ENCODE measurements around the gene C10orf67. TPM values are rescaled to one million over a fixed set of nuclear protein-coding genes. Genes with fewer than 3 reads are reported as not detected.

Gene C10orf67
- total and polyA plus RNA-seq, 2 experiments from 2014 or later: under 0.01 to 1.1 TPM

GRCh38 chr10:23194966-23195845 is 149.4 kb downstream of the C10orf67 start:
- DNase-seq: no peak
- no peak overlapping the region for H3K27ac ChIP-seq
- no peaks in the 10 kb centered on the region for H3K9me2 ChIP-seq (ENCODE audit: insufficient read depth)
- H3K4me1 ChIP-seq (ENCODE audit: insufficient read depth): no peaks in the 10 kb centered on the region
- no peak overlapping the region for H3K9ac ChIP-seq
- TF ChIP-seq EZH2 (IDR thresholded peaks at IDR 0.05; ENCODE audit: insufficient read depth, poor library complexity, severe bottlenecking) (peak; percentile 58), EZH2phosphoT487 (IDR thresholded peaks at IDR 0.05; ENCODE audit: insufficient read depth, low read depth) (0 out of 2 replicates have a peak, but pooled peaks have one; percentile 42)
- peaks cover 63% of the 10 kb centered on the region for H3K27me3 ChIP-seq (replicated peaks; ENCODE audit: insufficient read depth)
- H3F3A ChIP-seq (ENCODE audit: insufficient read depth): no peaks in the 10 kb centered on the region
- in situ Hi-C loops (cut with MboI): no loop called here
- H3K9me3 ChIP-seq (ENCODE audit: low read depth): no peaks in the 10 kb centered on the region
- no peaks in the 10 kb centered on the region; the same call in 1 of the 2 replicates for H4K20me1 ChIP-seq (ENCODE audit: insufficient read depth)
- H3K4me3 ChIP-seq: no peak overlapping the region
- H2AFZ ChIP-seq: no peak overlapping the region
- no peaks in the 10 kb centered on the region for H3K79me2 ChIP-seq (ENCODE audit: insufficient read depth)
- WGBS, 2 experiments (ENCODE audit: low coverage in 1 of 2, low lambda C conversion rate in 2 of 2, missing lambda C conversion rate in 2 of 2): 10 to 15% methylated on average over 60 to 70 of the region's 70 CpGs
- H3K4me2 ChIP-seq (ENCODE audit: unreplicated experiment): no peak overlapping the region
- H3K36me3 ChIP-seq (ENCODE audit: low read depth): no peaks in the 10 kb centered on the region

GRCh38 chr10:23194471-23194965 is 150.1 kb downstream of the C10orf67 start:
- in situ Hi-C loops (cut with MboI): no loop called here
- Histone ChIP-seq H3K4me1 (ENCODE audit: insufficient read depth) (no peaks in the 10 kb centered on the region), H3K9ac (no peak overlapping the region), H3K36me3 (ENCODE audit: low read depth) (no peaks in the 10 kb centered on the region), H3K27ac (no peak overlapping the region), H3K9me3 (ENCODE audit: low read depth) (no peaks in the 10 kb centered on the region), H3K4me3 (no peak overlapping the region), H3K27me3 (replicated peaks; ENCODE audit: insufficient read depth) (peaks cover 56% of the 10 kb centered on the region), H4K20me1 (ENCODE audit: insufficient read depth) (no peaks in the 10 kb centered on the region; the same call in 1 of the 2 replicates), H3K9me2 (ENCODE audit: insufficient read depth) (no peaks in the 10 kb centered on the region), H2AFZ (no peak overlapping the region), H3F3A (ENCODE audit: insufficient read depth) (no peaks in the 10 kb centered on the region), H3K79me2 (ENCODE audit: insufficient read depth) (no peaks in the 10 kb centered on the region), H3K4me2 (ENCODE audit: unreplicated experiment) (no peak overlapping the region)
- no peak for DNase-seq
- TF ChIP-seq EZH2phosphoT487 (IDR thresholded peaks at IDR 0.05; ENCODE audit: insufficient read depth, low read depth) (no peak), EZH2 (IDR thresholded peaks at IDR 0.05; ENCODE audit: insufficient read depth, poor library complexity, severe bottlenecking) (no peak)
- 21 to 22% methylated on average over 13 of the region's 13 CpGs for WGBS, 2 experiments (ENCODE audit: low coverage in 1 of 2, low lambda C conversion rate in 2 of 2, missing lambda C conversion rate in 2 of 2)

GRCh38 chr10:23193435-23194074 is 151.0 kb downstream of the C10orf67 start:
- Histone ChIP-seq H3K79me2 (ENCODE audit: insufficient read depth) (no peaks in the 10 kb centered on the region), H3K27me3 (replicated peaks; ENCODE audit: insufficient read depth) (peaks cover 56% of the 10 kb centered on the region), H3K4me3 (no peak overlapping the region), H3K36me3 (ENCODE audit: low read depth) (no peaks in the 10 kb centered on the region), H3K9me2 (ENCODE audit: insufficient read depth) (no peaks in the 10 kb centered on the region), H3K27ac (no peak overlapping the region), H3K4me1 (ENCODE audit: insufficient read depth) (no peaks in the 10 kb centered on the region), H3K4me2 (ENCODE audit: unreplicated experiment) (no peak overlapping the region), H3K9me3 (ENCODE audit: low read depth) (no peaks in the 10 kb centered on the region), H3K9ac (no peak overlapping the region), H2AFZ (no peak overlapping the region), H3F3A (ENCODE audit: insufficient read depth) (no peaks in the 10 kb centered on the region), H4K20me1 (ENCODE audit: insufficient read depth) (no peaks in the 10 kb centered on the region; the same call in 1 of the 2 replicates)
- no peak for DNase-seq
- in situ Hi-C loops (cut with MboI): no loop called here
- 4 to 9% methylated on average over 16 to 19 of the region's 19 CpGs for WGBS, 2 experiments (ENCODE audit: low coverage in 1 of 2, low lambda C conversion rate in 2 of 2, missing lambda C conversion rate in 2 of 2)
- TF ChIP-seq EZH2 (IDR thresholded peaks at IDR 0.05; ENCODE audit: insufficient read depth, poor library complexity, severe bottlenecking): no peak
- no peak for TF ChIP-seq EZH2phosphoT487 (IDR thresholded peaks at IDR 0.05; ENCODE audit: insufficient read depth, low read depth)

- DNase-seq: peak; percentile 17
- H3F3A ChIP-seq (ENCODE audit: insufficient read depth): no peaks in the 10 kb centered on the region
- H3K27me3 ChIP-seq (replicated peaks; ENCODE audit: insufficient read depth): peaks cover 51% of the 10 kb centered on the region
- no peak overlapping the region for H3K4me2 ChIP-seq (ENCODE audit: unreplicated experiment)
- TF ChIP-seq EZH2phosphoT487 (IDR thresholded peaks at IDR 0.05; ENCODE audit: insufficient read depth, low read depth) (no peak), EZH2 (IDR thresholded peaks at IDR 0.05; ENCODE audit: insufficient read depth, poor library complexity, severe bottlenecking) (no peak)
- 2% methylated on average over 46 to 55 of the region's 100 CpGs for WGBS, 2 experiments (ENCODE audit: low coverage in 1 of 2, low lambda C conversion rate in 2 of 2, missing lambda C conversion rate in 2 of 2)
- H3K4me1 ChIP-seq (ENCODE audit: insufficient read depth): no peaks in the 10 kb centered on the region
- no peaks in the 10 kb centered on the region for H3K79me2 ChIP-seq (ENCODE audit: insufficient read depth)
- H3K27ac ChIP-seq: no peak overlapping the region
- H3K9ac ChIP-seq: no peak overlapping the region
- no peaks in the 10 kb centered on the region for H3K36me3 ChIP-seq (ENCODE audit: low read depth)
- no peaks in the 10 kb centered on the region for H3K9me3 ChIP-seq (ENCODE audit: low read depth)
- H3K4me3 ChIP-seq: no peak overlapping the region
- in situ Hi-C loops (cut with MboI): no loop called here
- H3K9me2 ChIP-seq (ENCODE audit: insufficient read depth): no peaks in the 10 kb centered on the region
- H2AFZ ChIP-seq: no peak overlapping the region
- H4K20me1 ChIP-seq (ENCODE audit: insufficient read depth): no peaks in the 10 kb centered on the region; the same call in 1 of the 2 replicates
Observed at GRCh38 chr10:23192712-23193434, 151.7 kb downstream of the C10orf67 start.
